MCF 10A (cell line): Measurements from ENCODE around the gene PDC. TPM values are rescaled to one million over a fixed set of nuclear protein-coding genes. Genes with fewer than 3 reads are reported as not detected.

Source experiments
- Bru-seq: library from RNA; stranded (reverse); fragments of 400-500 nt; gene quantifications from one replicate; lab custom pipeline; 2021; lab: Mats Ljungman, UMichigan
- BruChase-seq, 2 experiments: library from RNA; stranded (reverse); fragments of 400-500 nt; gene quantifications; one replicate each; lab custom pipeline; 2021; lab: Mats Ljungman, UMichigan
- BruUV-seq: library from RNA; stranded (reverse); fragments of 400-500 nt; replicated peaks from 2 replicates; lab custom pipeline; 2021; lab: Mats Ljungman, UMichigan
- CTCF ChIA-PET: fragments of 300-600 bp; sonication (Branson Sonifier 250); formaldehyde crosslinking; extraction: SDS; loops from one replicate; lab custom pipeline; 2021; ENCODE audit warnings: antibody characterized with exemption, inconsistent platforms; lab: Yijun Ruan, JAX
- POLR2A ChIA-PET: fragments of 300-600, 350-650 bp; sonication (Branson Sonifier 250); formaldehyde crosslinking; extraction: SDS; loops from one replicate; lab custom pipeline; 2020; ENCODE audit warnings: antibody characterized with exemption, inconsistent platforms; lab: Yijun Ruan, JAX
- DNase-seq: peaks from one replicate; pipeline ENCODE4 v3.0.0-alpha.2; 2018; ENCODE audit not compliant: unreplicated experiment
- H3K27ac Mint-ChIP-seq: one replicate; pipeline ENCODE4 v1.8.0; 2022; ENCODE audit warnings: mild to moderate bottlenecking, low read depth, mixed read lengths; ENCODE audit not compliant: unreplicated experiment
- H3K27me3 Mint-ChIP-seq: one replicate; pipeline ENCODE4 v1.8.0; 2022; ENCODE audit warnings: mixed read lengths; ENCODE audit not compliant: insufficient read depth, unreplicated experiment
- H3K36me3 Mint-ChIP-seq: one replicate; pipeline ENCODE4 v1.8.0; 2022; ENCODE audit warnings: mild to moderate bottlenecking, moderate library complexity, mixed read lengths; ENCODE audit not compliant: insufficient read depth, unreplicated experiment
- H3K4me1 Mint-ChIP-seq: one replicate; pipeline ENCODE4 v1.8.0; 2022; ENCODE audit warnings: mixed read lengths; ENCODE audit not compliant: insufficient read depth, unreplicated experiment
- H3K4me3 Mint-ChIP-seq: one replicate; pipeline ENCODE4 v1.8.0; 2022; ENCODE audit warnings: mild to moderate bottlenecking, moderate library complexity, mixed read lengths; ENCODE audit not compliant: unreplicated experiment
- H3K9me3 Mint-ChIP-seq: one replicate; pipeline ENCODE4 v1.8.0; 2022; ENCODE audit warnings: mixed read lengths; ENCODE audit not compliant: unreplicated experiment
- CTCF ChIP-seq: fragments of 200-600 bp; IDR thresholded peaks from one replicate; pipeline ENCODE4 v1.8.0; 2022; ENCODE audit warnings: antibody characterized with exemption, mild to moderate bottlenecking; ENCODE audit not compliant: unreplicated experiment
- intact Hi-C: fragments of 100-400 bp; cut with micrococcal nuclease; formaldehyde crosslinking; loops from 2 replicates; pipeline ENCODE4 v1.14.1; 2022
- long read RNA-seq: library from polyadenylated mRNA; stranded (forward); transcript quantifications from one replicate; pipeline ENCODE4 v2.0.0, GENCODE V29; 2022
- total RNA-seq: library from RNA; stranded (reverse); gene quantifications from 2 replicates; pipeline ENCODE4 v1.2.3, GENCODE V29; 2022

PDC gene
- total RNA-seq (not detected in 2 replicates), Bru-seq, nascent RNA (percentile 6 among the genes with signal in this experiment), BruChase-seq, experiment 1, labeled RNA remaining after a 6-hour chase (not detected), BruChase-seq, experiment 2, labeled RNA remaining after a 2-hour chase (percentile 5 among the genes with signal in this experiment)
- long read RNA-seq, partial matches to known transcripts = 0 of 2 reads
- long read RNA-seq, other reads (novel, unspliced or antisense) = 2 of 2 reads

- H3K36me3 Mint-ChIP-seq = peaks cover 1% of the 10 kb centered on the region
- TF ChIP-seq CTCF = no peak
- BruUV-seq = no TSS peak
- no peaks in the 10 kb centered on the region for H3K9me3 Mint-ChIP-seq
- POLR2A ChIA-PET = no interaction called here
- DNase-seq = no peak
- CTCF ChIA-PET = no interaction called here
- H3K27ac Mint-ChIP-seq = no peak within 1 kb of the TSS
- no peaks in the 10 kb centered on the region for H3K4me1 Mint-ChIP-seq
- no peaks in the 10 kb centered on the region for H3K27me3 Mint-ChIP-seq
- intact Hi-C loops = no loop called here
- no peak within 1 kb of the TSS for H3K4me3 Mint-ChIP-seq
Observed at GRCh38 chr1:186461014-186461413, at the start of gene PDC. PDC (minus strand) TSS chr1:186461114; CDS start chr1:186449459, 11,655 bp downstream.

GRCh38 chr1:186503190-186503589 is 42.3 kb upstream of the PDC start:
- CTCF ChIA-PET = interaction anchor here (1.5 kb wide), 1 partner anchor 483 kb away, joined by 5 read pairs; no protein-coding TSS in a partner anchor
- no peak for DNase-seq
- Mint-ChIP-seq H3K9me3 (no peaks in the 10 kb centered on the region), H3K4me1 (peaks cover 28% of the 10 kb centered on the region), H3K27me3 (no peaks in the 10 kb centered on the region), H3K4me3 (no peak overlapping the region), H3K36me3 (no peaks in the 10 kb centered on the region), H3K27ac (no peak overlapping the region)
- POLR2A ChIA-PET = interaction anchor here (1.0 kb wide), 1 partner anchor 34 kb away, joined by 4 read pairs; no protein-coding TSS in a partner anchor
- TF ChIP-seq CTCF = no peak
- no TSS peak for BruUV-seq
- intact Hi-C loops = no loop called here

- TF ChIP-seq CTCF = no peak
- Mint-ChIP-seq H3K4me1 (peaks cover 28% of the 10 kb centered on the region), H3K27me3 (no peaks in the 10 kb centered on the region), H3K4me3 (no peak overlapping the region), H3K9me3 (no peaks in the 10 kb centered on the region), H3K36me3 (no peaks in the 10 kb centered on the region), H3K27ac (no peak overlapping the region)
- ChIA-PET POLR2A (no interaction called here), CTCF (interaction anchor here (0.6 to 1.5 kb wide), 3 partner anchors 151 to 484 kb away, joined by 4 to 5 read pairs (median 4); no protein-coding TSS in a partner anchor)
- no TSS peak for BruUV-seq
- intact Hi-C loops = no loop called here
- DNase-seq = no peak
Observed at GRCh38 chr1:186502087-186502486, 41.2 kb upstream of the PDC start.

GRCh38 chr1:186500804-186501203 is 39.9 kb upstream of the PDC start:
- H3K9me3 Mint-ChIP-seq = no peaks in the 10 kb centered on the region
- H3K36me3 Mint-ChIP-seq = no peaks in the 10 kb centered on the region
- TF ChIP-seq CTCF = no peak
- intact Hi-C loops = no loop called here
- H3K27me3 Mint-ChIP-seq = no peaks in the 10 kb centered on the region
- DNase-seq = no peak
- no peak overlapping the region for H3K27ac Mint-ChIP-seq
- H3K4me1 Mint-ChIP-seq = peaks cover 36% of the 10 kb centered on the region
- no peak overlapping the region for H3K4me3 Mint-ChIP-seq
- no TSS peak for BruUV-seq
- ChIA-PET POLR2A (no interaction called here), CTCF (interaction anchor here (1.4 kb wide), 1 partner anchor 18 kb away, joined by 3 read pairs; no protein-coding TSS in a partner anchor)
